H1 (cell line): ENCODE results near the gene MANSC4. TPM values are rescaled to one million over a fixed set of nuclear protein-coding genes. Genes with fewer than 3 reads are reported as not detected.

Experiments
- CTCF ChIA-PET: fragments of 300-600 bp; sonication (Branson Sonifier 250); formaldehyde crosslinking; loops from one replicate; lab custom pipeline; 2021; ENCODE audit not compliant: partially characterized antibody; lab: Charles Lee
- POLR2A ChIA-PET: fragments of 300-600 bp; sonication (Branson Sonifier 250); formaldehyde crosslinking; loops from one replicate; lab custom pipeline; 2021; ENCODE audit warnings: inconsistent platforms; ENCODE audit not compliant: partially characterized antibody; lab: Charles Lee
- DNase-seq, 2 experiments: peaks; one replicate each; pipeline versions ENCODE4 v3.0.0 to v3.0.0-alpha.2; 2010 to 2022; ENCODE audit warnings: low spot score in 2 of 2, low read depth in 1 of 2, mixed read lengths in 1 of 2
- FAIRE-seq: peaks from 2 replicates; lab custom pipeline; 2011; peaks lifted over from hg19 to GRCh38; lab: Jason Lieb, UNC
- H2AFZ ChIP-seq: 2 replicates; pipeline ENCODE4 v1.8.1; 2012; ENCODE audit warnings: low read length, inconsistent platforms
- H2AK5ac ChIP-seq: 2 replicates; pipeline ENCODE4 v1.6.1; 2013; ENCODE audit warnings: low read depth, low read length
- H2BK120ac ChIP-seq: replicated peaks from 2 replicates; pipeline ENCODE3; 2013; ENCODE audit warnings: low read depth, low read length, inconsistent platforms
- H2BK12ac ChIP-seq: 2 replicates; pipeline ENCODE4 v1.6.1; 2013; ENCODE audit warnings: low read depth, low read length
- H2BK15ac ChIP-seq: 2 replicates; pipeline ENCODE4 v1.6.1; 2013; ENCODE audit warnings: low read length
- H2BK20ac ChIP-seq: 2 replicates; pipeline ENCODE4 v1.6.1; 2013; ENCODE audit warnings: low read length
- H2BK5ac ChIP-seq: 2 replicates; pipeline ENCODE4 v1.6.1; 2013; ENCODE audit warnings: low read depth, low read length
- H3K14ac ChIP-seq: 2 replicates; pipeline ENCODE4 v1.6.1; 2013; ENCODE audit warnings: inconsistent platforms; ENCODE audit not compliant: insufficient read length
- H3K18ac ChIP-seq: 2 replicates; pipeline ENCODE4 v1.6.1; 2013; ENCODE audit warnings: low read length; ENCODE audit errors: extremely low read depth
- H3K23ac ChIP-seq: 2 replicates; pipeline ENCODE4 v1.6.1; 2013; ENCODE audit warnings: inconsistent platforms; ENCODE audit not compliant: insufficient read length
- H3K23me2 ChIP-seq: 2 replicates; pipeline ENCODE4 v1.6.1; 2013; ENCODE audit warnings: low read depth, low read length
- H3K27ac ChIP-seq: 2 replicates; pipeline ENCODE4 v1.6.1; 2011; ENCODE audit warnings: low read depth, low read length, inconsistent platforms
- H3K27me3 ChIP-seq, 4 experiments: replicated peaks in 1 of 4; 1 replicate in 1 of 4; 2 replicates in 3 of 4; pipeline versions ENCODE4 v1.6.1 to v1.8.1; 2011 to 2013; ENCODE audit warnings: low read length in 3 of 4, mild to moderate bottlenecking in 3 of 4, inconsistent platforms in 2 of 4, mixed read lengths in 2 of 4, moderate library complexity in 1 of 4; ENCODE audit not compliant: control insufficient read depth in 3 of 4, insufficient read depth in 3 of 4; ENCODE audit errors: extremely low read depth in 1 of 4
- H3K36me3 ChIP-seq, 4 experiments: 2 replicates each; pipeline versions ENCODE4 v1.6.1 to v1.8.1; 2011 to 2013; ENCODE audit warnings: mild to moderate bottlenecking in 4 of 4, low read length in 3 of 4, moderate library complexity in 2 of 4, control low read depth in 1 of 4, inconsistent platforms in 1 of 4; ENCODE audit not compliant: insufficient read depth in 4 of 4, control insufficient read depth in 2 of 4
- H3K4ac ChIP-seq: replicated peaks from 2 replicates; pipeline ENCODE3; 2013; ENCODE audit warnings: low read length, low read depth, mixed read lengths, inconsistent platforms; ENCODE audit not compliant: insufficient read length
- H3K4me1 ChIP-seq, 4 experiments: replicated peaks in 1 of 4; 1 replicate in 1 of 4; 2 replicates in 3 of 4; pipeline versions ENCODE4 v1.6.1 to v1.8.1; 2011 to 2013; ENCODE audit warnings: low read length in 3 of 4, inconsistent platforms in 2 of 4, mixed read lengths in 1 of 4; ENCODE audit not compliant: insufficient read depth in 4 of 4, control insufficient read depth in 3 of 4
- H3K4me2 ChIP-seq, 2 experiments: 2 replicates each; pipeline versions ENCODE4 v1.6.1 to v1.8.1; 2011 to 2013; ENCODE audit warnings: low read depth in 2 of 2, low read length in 2 of 2, control low read depth in 1 of 2, inconsistent platforms in 1 of 2, mild to moderate bottlenecking in 1 of 2; ENCODE audit not compliant: insufficient read depth in 1 of 2
- H3K4me3 ChIP-seq, 4 experiments: fragments of 200-600, 300-600 bp in 1 of 4; sonication (generic), shearing (Covaris generic), sonication (Bioruptor Twin) in 1 of 4; 2 replicates each; pipeline versions ENCODE4 v1.5.1 to v1.8.1; 2011 to 2016; ENCODE audit warnings: low read length in 4 of 4, low read depth in 3 of 4, control low read depth in 2 of 4, inconsistent platforms in 2 of 4, mild to moderate bottlenecking in 2 of 4, mixed read lengths in 1 of 4, moderate library complexity in 1 of 4; ENCODE audit not compliant: insufficient read depth in 2 of 4; ENCODE audit errors: extremely low read depth in 1 of 4
- H3K56ac ChIP-seq: replicated peaks from 2 replicates; pipeline ENCODE3; 2013; ENCODE audit warnings: low read depth, mild to moderate bottlenecking, mixed read lengths, low read length, inconsistent platforms; ENCODE audit not compliant: insufficient read length
- H3K79me1 ChIP-seq: 2 replicates; pipeline ENCODE4 v1.6.1; 2013; ENCODE audit warnings: low read depth, low read length, control low read depth
- H3K79me2 ChIP-seq, 2 experiments: 2 replicates each; pipeline versions ENCODE4 v1.6.1 to v1.8.1; 2012 to 2013; ENCODE audit warnings: low read length in 2 of 2, mild to moderate bottlenecking in 2 of 2, inconsistent platforms in 1 of 2; ENCODE audit not compliant: insufficient read depth in 2 of 2, control insufficient read depth in 1 of 2
- H3K9ac ChIP-seq, 4 experiments: replicated peaks in 1 of 4; 1 replicate in 1 of 4; 2 replicates in 3 of 4; pipeline versions ENCODE4 v1.6.1 to v1.8.1; 2011 to 2013; ENCODE audit warnings: low read depth in 3 of 4, low read length in 3 of 4, control low read depth in 2 of 4, mild to moderate bottlenecking in 2 of 4, moderate library complexity in 2 of 4, inconsistent platforms in 1 of 4; ENCODE audit errors: extremely low read depth in 1 of 4
- H3K9me3 ChIP-seq, 2 experiments: 2 replicates each; pipeline versions ENCODE4 v1.6.1 to v1.8.1; 2012 to 2013; ENCODE audit warnings: mild to moderate bottlenecking in 2 of 2, moderate library complexity in 2 of 2, control low read depth in 1 of 2, inconsistent platforms in 1 of 2, low read depth in 1 of 2, low read length in 1 of 2, mixed read lengths in 1 of 2; ENCODE audit not compliant: insufficient read depth in 2 of 2
- H4K20me1 ChIP-seq, 2 experiments: replicated peaks in 1 of 2; 2 replicates each; pipeline versions ENCODE3 to v1.8.1; 2011 to 2013; ENCODE audit warnings: inconsistent platforms in 2 of 2, low read length in 2 of 2, mild to moderate bottlenecking in 1 of 2; ENCODE audit not compliant: insufficient read depth in 2 of 2, control insufficient read depth in 1 of 2
- H4K5ac ChIP-seq: 2 replicates; pipeline ENCODE4 v1.6.1; 2013; ENCODE audit warnings: low read length, low read depth, mixed read lengths, inconsistent platforms; ENCODE audit not compliant: insufficient read length
- H4K8ac ChIP-seq: 2 replicates; pipeline ENCODE4 v1.8.0; 2013; ENCODE audit warnings: mild to moderate bottlenecking, moderate library complexity, low read length, inconsistent platforms; ENCODE audit not compliant: insufficient read depth; ENCODE audit errors: extremely low read depth
- H4K91ac ChIP-seq: replicated peaks from 2 replicates; pipeline ENCODE3; 2013; ENCODE audit warnings: low read length, mixed read lengths, inconsistent platforms; ENCODE audit not compliant: insufficient read length
- BACH1 ChIP-seq: IDR thresholded peaks from 2 replicates; pipeline ENCODE4 v1.6.1; 2012; ENCODE audit warnings: low read length, improper control_type of control experiment
- CBX5 ChIP-seq: fragments of 300-800, 300-1000 bp; sonication (generic); IDR thresholded peaks from 2 replicates; pipeline ENCODE4 v1.7.1; 2016; ENCODE audit warnings: antibody characterized with exemption, low read length, low read depth
- EZH2 ChIP-seq: fragments of 200-600 bp; sonication (generic); IDR thresholded peaks from 2 replicates; pipeline ENCODE4 v1.7.1; 2012; ENCODE audit warnings: low read depth, mild to moderate bottlenecking, moderate library complexity, low read length, inconsistent platforms; ENCODE audit not compliant: severe bottlenecking
- KDM4A ChIP-seq: IDR thresholded peaks from one replicate; pipeline ENCODE4 v1.7.1; 2012; ENCODE audit warnings: low read depth, mild to moderate bottlenecking, moderate library complexity, low read length, inconsistent platforms; ENCODE audit not compliant: severe bottlenecking
- NRF1 ChIP-seq: IDR thresholded peaks from 2 replicates; pipeline ENCODE4 v1.6.1; 2011; ENCODE audit warnings: mild to moderate bottlenecking, low read depth, low read length, improper control_type of control experiment
- RAD21 ChIP-seq, 2 experiments: IDR thresholded peaks in 1 of 2; conservative IDR thresholded peaks in 1 of 2; 2 replicates each; pipeline ENCODE4 v1.6.1; 2011; ENCODE audit warnings: low read depth in 2 of 2, low read length in 2 of 2, improper control_type of control experiment in 1 of 2, inconsistent platforms in 1 of 2, mild to moderate bottlenecking in 1 of 2, moderate library complexity in 1 of 2
- RNF2 ChIP-seq: fragments of 200-900, 300-1000 bp; sonication (generic); IDR thresholded peaks from 2 replicates; pipeline ENCODE4 v1.7.1; 2016; ENCODE audit warnings: borderline replicate concordance, low read depth, mild to moderate bottlenecking, antibody characterized with exemption, low read length; ENCODE audit not compliant: poor library complexity, severe bottlenecking; ENCODE audit errors: missing control alignments
- SIRT6 ChIP-seq: IDR thresholded peaks from one replicate; pipeline ENCODE4 v1.7.1; 2012; ENCODE audit warnings: low read length, inconsistent platforms
- SP2 ChIP-seq: IDR thresholded peaks from 2 replicates; pipeline ENCODE4 v1.6.1; 2012; ENCODE audit warnings: mild to moderate bottlenecking, low read length, inconsistent platforms
- TEAD4 ChIP-seq: IDR thresholded peaks from 2 replicates; pipeline ENCODE4 v1.6.1; 2012; ENCODE audit warnings: low read depth, low read length, inconsistent platforms, mixed read lengths
- USF2 ChIP-seq: IDR thresholded peaks from 2 replicates; pipeline ENCODE4 v1.6.1; 2011; ENCODE audit warnings: low read length, improper control_type of control experiment
- WGBS, 2 experiments: shearing (Covaris generic) in 1 of 2; methylation state at CpG; one replicate each; pipeline versions ENCODE4 v1.1.6 to v1.1.7; 2013 to 2015; ENCODE audit warnings: low lambda C conversion rate in 2 of 2, mixed read lengths in 2 of 2, inconsistent platforms in 1 of 2, low coverage in 1 of 2, missing lambda C conversion rate in 1 of 2; ENCODE audit not compliant: insufficient replicate concordance in 2 of 2, insufficient coverage in 1 of 2, insufficient read length in 1 of 2; ENCODE audit errors: extremely low coverage in 1 of 2, missing lambda C conversion rate in 1 of 2; 5-methylcytosine and 5-hydroxymethylcytosine counted together
- polyA plus RNA-seq, 7 experiments: library from polyadenylated mRNA; depleted of rRNA in 3 of 7; stranded (reverse) in 5 of 7; unstranded in 2 of 7; fragments of >200 nt in 5 of 7; fragments of 200-250 nt in 2 of 7; gene quantifications; 1 replicate in 5 of 7; 2 replicates in 1 of 7; 4 replicates in 1 of 7; pipeline versions ENCODE4 v1.2.1 to v1.2.3, GENCODE V29; 2011 to 2013; ENCODE audit warnings: missing spikeins in 2 of 7, mixed read lengths in 2 of 7
- total RNA-seq: library from RNA; stranded (reverse); fragmentation: NEBNext Ultra II Directional; extraction: Animal tissue kit (Norgen Biotek cat#: 25700); gene quantifications from 2 replicates; pipeline ENCODE4 v1.2.1, GENCODE V29; 2021
- TF ChIP-seq, protein P1 (sequence below): IDR thresholded peaks from 2 replicates; pipeline ENCODE4 v1.6.1; 2011; ENCODE audit warnings: low read depth, mild to moderate bottlenecking, low read length; ENCODE audit not compliant: insufficient read depth

MANSC4 gene
- total and polyA plus RNA-seq, 2 of the 8 experiments (the other 6 are each of a cell fraction or from before 2014, with no cell fraction given) = not detected

- POLR2A ChIA-PET = no interaction called here
- H2BK12ac ChIP-seq = no peak overlapping the region
- no peaks in the 10 kb centered on the region for H3K23me2 ChIP-seq
- no peak overlapping the region for H3K56ac ChIP-seq
- no peaks in the 10 kb centered on the region for H3K79me1 ChIP-seq
- H4K8ac ChIP-seq = no peak overlapping the region
- no peaks in the 10 kb centered on the region for H3K4me1 ChIP-seq
- H2BK15ac ChIP-seq = no peak overlapping the region
- H3K79me2 ChIP-seq = no peaks in the 10 kb centered on the region
- WGBS, 2 experiments = 93% methylated on average over 4 of the region's 4 CpGs; no CpG with 5 or more reads in 1 of the 2 experiments
- H3K4me3 ChIP-seq = no peak overlapping the region
- no peak overlapping the region for H3K14ac ChIP-seq
- no peak overlapping the region for H2BK20ac ChIP-seq
- no peaks in the 10 kb centered on the region; a peak in 1 of 7 replicates for H3K27me3 ChIP-seq
- no peak overlapping the region for H3K27ac ChIP-seq
- no peak overlapping the region for H2AK5ac ChIP-seq
- CTCF ChIA-PET = interaction anchor here (0.7 to 1.1 kb wide), 2 partner anchors 16 to 180 kb away, joined by 3 read pairs; no protein-coding TSS in a partner anchor
- no peak overlapping the region for H2BK5ac ChIP-seq
- no peaks in the 10 kb centered on the region for H3K9me3 ChIP-seq
- H2AFZ ChIP-seq = no peak overlapping the region; the same call in 1 of the 2 replicates
- H3K4me2 ChIP-seq = no peak overlapping the region
- no peak overlapping the region; a peak in 1 of 7 replicates for H3K9ac ChIP-seq
- no peak overlapping the region for H3K4ac ChIP-seq
- no peak overlapping the region for H4K91ac ChIP-seq
- no peak overlapping the region for H3K18ac ChIP-seq
- DNase-seq = no peak
- H3K23ac ChIP-seq = no peak overlapping the region
- H3K36me3 ChIP-seq = no peaks in the 10 kb centered on the region
- no peak overlapping the region for H4K5ac ChIP-seq
- no peak for FAIRE-seq
- H4K20me1 ChIP-seq = no peaks in the 10 kb centered on the region
- H2BK120ac ChIP-seq = no peak overlapping the region
- TF ChIP-seq USF2 = no peak
- no peak for TF ChIP-seq TEAD4
- TF ChIP-seq KDM4A = no peak
- TF ChIP-seq, protein P1, sequence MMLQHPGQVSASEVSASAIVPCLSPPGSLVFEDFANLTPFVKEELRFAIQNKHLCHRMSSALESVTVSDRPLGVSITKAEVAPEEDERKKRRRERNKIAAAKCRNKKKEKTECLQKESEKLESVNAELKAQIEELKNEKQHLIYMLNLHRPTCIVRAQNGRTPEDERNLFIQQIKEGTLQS = no peak
- TF ChIP-seq RNF2 = no peak
- no peak for TF ChIP-seq SIRT6
- TF ChIP-seq CBX5 = no peak
- no peak for TF ChIP-seq EZH2
- no peak for TF ChIP-seq NRF1
- no peak for TF ChIP-seq BACH1
- TF ChIP-seq SP2 = no peak
- no peak for TF ChIP-seq RAD21 (IDR thresholded peaks at IDR 0.05 in 1 of 2, conservative IDR thresholded peaks at IDR 0.05 in 1 of 2; ENCODE audit: low read depth in 2 of 2, low read length in 2 of 2)
Observed at GRCh38 chr12:27817766-27818165, 37.7 kb upstream of the MANSC4 start.
